Measurements from ENCODE around the gene MILR1.
"Not testable (repeated sequence)": the region's sequence is repeated elsewhere in the genome, so short reads cannot be mapped to it uniquely, and the experiment has no call there.

The MILR1 gene

GRCh38 chr17:64459284-64459747 is 10.4 kb downstream of the MILR1 start:
- TF ChIP-seq CTCF (IDR thresholded peaks at IDR 0.05; ENCODE audit: low read depth, low read length), result no peak
- peak; percentile 37 to 78 for DNase-seq (ENCODE audit: low read depth in 2 of 2)
- no peak overlapping the region for H3K4me3 ChIP-seq (replicated peaks in 1 of 2; ENCODE audit: low read depth in 2 of 2, low read length in 2 of 2)

- not testable (repeated sequence) for DNase-seq (ENCODE audit: low read depth in 2 of 2); H3K4me3 ChIP-seq (replicated peaks in 1 of 2; ENCODE audit: low read depth in 2 of 2, low read length in 2 of 2)
Measured at GRCh38 chr17:64459818-64460217, 10.9 kb downstream of the MILR1 start.

- H3K4me3 ChIP-seq (replicated peaks in 1 of 2; ENCODE audit: low read depth in 2 of 2, low read length in 2 of 2), result no peak overlapping the region
- peak; percentile 43 to 48 for DNase-seq (ENCODE audit: low read depth in 2 of 2)
- TF ChIP-seq CTCF (IDR thresholded peaks at IDR 0.05; ENCODE audit: low read depth, low read length), result no peak
Measured at GRCh38 chr17:64460955-64461354, 12.0 kb downstream of the MILR1 start.

- no peak for DNase-seq (ENCODE audit: low read depth in 2 of 2)
- no peak for TF ChIP-seq CTCF (IDR thresholded peaks at IDR 0.05; ENCODE audit: low read depth, low read length)
- H3K4me3 ChIP-seq (replicated peaks in 1 of 2; ENCODE audit: low read depth in 2 of 2, low read length in 2 of 2), result no peak overlapping the region
Measured at GRCh38 chr17:64461788-64462187, 12.9 kb downstream of the MILR1 start.

- no peak for TF ChIP-seq CTCF (IDR thresholded peaks at IDR 0.05; ENCODE audit: low read depth, low read length)
- DNase-seq (ENCODE audit: low read depth in 2 of 2), result no peak
- no peak overlapping the region for H3K4me3 ChIP-seq (replicated peaks in 1 of 2; ENCODE audit: low read depth in 2 of 2, low read length in 2 of 2)
Measured at GRCh38 chr17:64466019-64466735, 17.3 kb downstream of the MILR1 start.

- H3K4me3 ChIP-seq (replicated peaks in 1 of 2; ENCODE audit: low read depth in 2 of 2, low read length in 2 of 2); DNase-seq (ENCODE audit: low read depth in 2 of 2): not testable (repeated sequence)
Measured at GRCh38 chr17:64466834-64467233, 17.9 kb downstream of the MILR1 start.

- H3K4me3 ChIP-seq (replicated peaks in 1 of 2; ENCODE audit: low read depth in 2 of 2, low read length in 2 of 2), result no peak overlapping the region
- DNase-seq (ENCODE audit: low read depth in 2 of 2), result no peak
- TF ChIP-seq CTCF (IDR thresholded peaks at IDR 0.05; ENCODE audit: low read depth, low read length), result no peak
Measured at GRCh38 chr17:64470625-64471024, 21.7 kb downstream of the MILR1 start.

- H3K4me3 ChIP-seq (replicated peaks in 1 of 2; ENCODE audit: low read depth in 2 of 2, low read length in 2 of 2), result no peak overlapping the region
- no peak for TF ChIP-seq CTCF (IDR thresholded peaks at IDR 0.05; ENCODE audit: low read depth, low read length)
- no peak for DNase-seq (ENCODE audit: low read depth in 2 of 2)
Measured at GRCh38 chr17:64471440-64471839, 22.5 kb downstream of the MILR1 start.
